Smooth muscle cell (in vitro differentiated cells): Measurements from ENCODE around the gene PTPRR. TPM values are rescaled to one million over a fixed set of nuclear protein-coding genes. Genes with fewer than 3 reads are reported as not detected.

ENCODE experiments used
- DNase-seq: peaks from one replicate; lab custom pipeline; 2025; ENCODE audit not compliant: unreplicated experiment; lab: John Stamatoyannopoulos, UW
- H2AFZ ChIP-seq: fragments of 200-600 bp; sonication (generic); 2 replicates; pipeline ENCODE4 v1.6.0; 2016; ENCODE audit warnings: antibody characterized with exemption, low read depth, mild to moderate bottlenecking
- H3F3A ChIP-seq: fragments of 200-600 bp; sonication (generic); 2 replicates; pipeline ENCODE4 v1.6.0; 2017; ENCODE audit warnings: antibody characterized with exemption, low read depth
- H3K27ac ChIP-seq: fragments of 200-600 bp; sonication (generic); 2 replicates; pipeline ENCODE4 v1.5.1; 2016; ENCODE audit warnings: low read depth, mild to moderate bottlenecking
- H3K27me3 ChIP-seq: fragments of 200-600 bp; sonication (generic); 2 replicates; pipeline ENCODE4 v1.6.1; 2016; ENCODE audit warnings: low read depth, mild to moderate bottlenecking
- H3K36me3 ChIP-seq: fragments of 200-600 bp; sonication (generic); 2 replicates; pipeline ENCODE4 v1.5.1; 2016; ENCODE audit warnings: low read depth
- H3K4me1 ChIP-seq: fragments of 200-600 bp; sonication (generic); 2 replicates; pipeline ENCODE4 v1.5.1; 2016; ENCODE audit warnings: low read depth
- H3K4me2 ChIP-seq: fragments of 200-600 bp; sonication (generic); 2 replicates; pipeline ENCODE4 v1.6.0; 2016; ENCODE audit warnings: mild to moderate bottlenecking
- H3K4me3 ChIP-seq: fragments of 200-600 bp; sonication (generic); 2 replicates; pipeline ENCODE4 v1.5.1; 2016; ENCODE audit warnings: mild to moderate bottlenecking
- H3K79me2 ChIP-seq: fragments of 200-600 bp; sonication (generic); 2 replicates; pipeline ENCODE4 v1.6.0; 2016; ENCODE audit warnings: low read depth, mild to moderate bottlenecking
- H3K9ac ChIP-seq: fragments of 200-600 bp; sonication (generic); 2 replicates; pipeline ENCODE4 v1.6.0; 2016; ENCODE audit warnings: low read depth
- H3K9me3 ChIP-seq: fragments of 200-600 bp; sonication (generic); replicated peaks from 2 replicates; pipeline ENCODE4 v1.5.1; 2016; ENCODE audit warnings: low read depth
- H4K20me1 ChIP-seq: fragments of 200-600 bp; sonication (generic); 2 replicates; pipeline ENCODE4 v1.6.0; 2016; ENCODE audit warnings: low read depth
- WGBS: methylation state at CpG from one replicate; pipeline ENCODE4 v1.1.7; 2016; ENCODE audit warnings: low lambda C conversion rate; 5-methylcytosine and 5-hydroxymethylcytosine counted together
- polyA plus RNA-seq: library from polyadenylated mRNA; unstranded; fragments of >200 nt; fragmentation: Nextera tagmentation; extraction: Ambion mirVana; gene quantifications from 2 replicates; pipeline ENCODE4 v1.2.1, GENCODE V29; 2016
- total RNA-seq: library from RNA; depleted of rRNA; stranded (reverse); fragments of >200 nt; gene quantifications from 2 replicates; pipeline ENCODE4 v1.2.3, GENCODE V29; 2014
- TF ChIP-seq, protein P1 (sequence below): fragments of 200-600 bp; sonication (generic); IDR thresholded peaks from 2 replicates; pipeline ENCODE4 v1.5.1; 2017; ENCODE audit warnings: borderline replicate concordance, mild to moderate bottlenecking, antibody characterized with exemption; ENCODE audit not compliant: insufficient read depth, poor library complexity, severe bottlenecking

Gene PTPRR
- total and polyA plus RNA-seq, 2 experiments from 2014 or later: 2.8 to 17.8 TPM

DNA sequence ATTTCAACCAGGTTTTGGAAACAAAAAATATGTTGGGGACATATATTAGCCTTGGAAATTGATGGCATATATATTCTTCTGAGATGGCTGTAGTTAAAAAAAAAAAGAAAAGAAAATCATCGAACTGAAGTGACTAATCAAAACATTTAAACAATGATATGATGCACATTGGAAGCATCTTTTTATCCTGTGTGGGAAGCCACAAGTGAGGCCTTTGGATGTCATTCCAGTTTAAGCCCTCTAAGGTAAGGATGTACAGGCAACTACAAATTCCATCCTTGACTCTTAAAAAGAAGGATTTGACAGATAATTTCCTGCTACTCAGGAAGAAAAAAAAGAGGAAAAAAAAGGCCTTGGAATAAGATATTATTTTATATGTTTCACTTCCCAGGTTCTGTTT lies 273.7 kb downstream of the PTPRR start:
- TF ChIP-seq, protein P1, sequence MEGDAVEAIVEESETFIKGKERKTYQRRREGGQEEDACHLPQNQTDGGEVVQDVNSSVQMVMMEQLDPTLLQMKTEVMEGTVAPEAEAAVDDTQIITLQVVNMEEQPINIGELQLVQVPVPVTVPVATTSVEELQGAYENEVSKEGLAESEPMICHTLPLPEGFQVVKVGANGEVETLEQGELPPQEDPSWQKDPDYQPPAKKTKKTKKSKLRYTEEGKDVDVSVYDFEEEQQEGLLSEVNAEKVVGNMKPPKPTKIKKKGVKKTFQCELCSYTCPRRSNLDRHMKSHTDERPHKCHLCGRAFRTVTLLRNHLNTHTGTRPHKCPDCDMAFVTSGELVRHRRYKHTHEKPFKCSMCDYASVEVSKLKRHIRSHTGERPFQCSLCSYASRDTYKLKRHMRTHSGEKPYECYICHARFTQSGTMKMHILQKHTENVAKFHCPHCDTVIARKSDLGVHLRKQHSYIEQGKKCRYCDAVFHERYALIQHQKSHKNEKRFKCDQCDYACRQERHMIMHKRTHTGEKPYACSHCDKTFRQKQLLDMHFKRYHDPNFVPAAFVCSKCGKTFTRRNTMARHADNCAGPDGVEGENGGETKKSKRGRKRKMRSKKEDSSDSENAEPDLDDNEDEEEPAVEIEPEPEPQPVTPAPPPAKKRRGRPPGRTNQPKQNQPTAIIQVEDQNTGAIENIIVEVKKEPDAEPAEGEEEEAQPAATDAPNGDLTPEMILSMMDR: no peak
- no peak for DNase-seq
- WGBS: 26% methylated on average over 1 of the region's 1 CpG
- Histone ChIP-seq H3F3A (no peaks in the 10 kb centered on the region), H3K79me2 (no peaks in the 10 kb centered on the region), H3K36me3 (no peaks in the 10 kb centered on the region), H4K20me1 (no peaks in the 10 kb centered on the region), H3K4me2 (peak overlapping the region; percentile 64), H3K9ac (peak overlapping the region; percentile 63), H3K9me3 (no peaks in the 10 kb centered on the region), H3K27me3 (no peaks in the 10 kb centered on the region), H3K27ac (peak overlapping the region; percentile 95), H2AFZ (peak overlapping the region; percentile 68), H3K4me3 (no peak overlapping the region), H3K4me1 (peaks cover 16% of the 10 kb centered on the region)

DNA sequence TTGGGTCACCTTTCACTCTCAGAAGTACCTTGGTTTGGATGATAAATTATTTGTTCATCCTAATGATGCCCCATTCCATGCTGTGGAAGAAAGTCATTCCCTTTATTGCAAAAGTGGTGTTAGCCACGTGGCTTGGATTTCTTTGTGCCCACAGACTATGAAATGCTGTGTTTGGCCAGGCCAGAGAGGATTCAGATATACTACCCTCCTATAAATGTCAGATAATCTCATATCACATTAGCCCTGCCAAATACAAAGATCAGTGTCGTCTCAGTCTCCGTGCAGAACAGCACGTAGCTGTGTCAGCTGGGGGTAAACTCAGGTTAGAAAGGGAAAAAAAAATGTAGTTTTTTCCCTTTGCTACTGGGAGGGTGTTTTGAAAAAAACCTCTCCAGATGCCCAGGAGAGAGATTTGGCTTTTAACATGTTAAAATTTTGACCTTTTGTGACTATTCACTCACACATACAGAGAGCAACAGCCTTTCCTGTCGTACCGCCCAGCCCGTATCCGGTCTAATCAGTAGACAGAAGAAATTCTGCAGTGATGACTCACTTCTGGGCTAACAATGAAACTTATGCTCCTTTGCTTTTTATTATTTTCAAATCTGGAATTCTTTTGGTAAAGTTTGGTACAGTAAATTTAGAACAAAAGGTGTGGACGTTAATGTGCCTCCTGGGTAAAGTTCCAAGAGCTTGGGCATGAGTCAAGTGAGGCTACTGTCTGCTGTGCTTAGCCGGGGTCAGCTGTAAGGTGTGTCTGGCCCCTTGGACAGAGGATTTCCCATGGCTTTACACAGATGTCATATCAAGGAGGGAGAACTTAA lies 274.8 kb downstream of the PTPRR start:
- Histone ChIP-seq H3K27ac (peak overlapping the region; percentile 95), H3K4me2 (peak overlapping the region; percentile 64), H3K9me3 (no peaks in the 10 kb centered on the region), H3K27me3 (no peaks in the 10 kb centered on the region), H3F3A (no peaks in the 10 kb centered on the region), H2AFZ (peak overlapping the region; percentile 68), H3K4me1 (peaks cover 16% of the 10 kb centered on the region), H3K4me3 (no peak overlapping the region), H3K9ac (peak overlapping the region; percentile 63), H3K36me3 (no peaks in the 10 kb centered on the region), H3K79me2 (no peaks in the 10 kb centered on the region), H4K20me1 (no peaks in the 10 kb centered on the region)
- no peak for DNase-seq
- WGBS: 9% methylated on average over 10 of the region's 10 CpGs
- TF ChIP-seq, protein P1: no peak

DNA sequence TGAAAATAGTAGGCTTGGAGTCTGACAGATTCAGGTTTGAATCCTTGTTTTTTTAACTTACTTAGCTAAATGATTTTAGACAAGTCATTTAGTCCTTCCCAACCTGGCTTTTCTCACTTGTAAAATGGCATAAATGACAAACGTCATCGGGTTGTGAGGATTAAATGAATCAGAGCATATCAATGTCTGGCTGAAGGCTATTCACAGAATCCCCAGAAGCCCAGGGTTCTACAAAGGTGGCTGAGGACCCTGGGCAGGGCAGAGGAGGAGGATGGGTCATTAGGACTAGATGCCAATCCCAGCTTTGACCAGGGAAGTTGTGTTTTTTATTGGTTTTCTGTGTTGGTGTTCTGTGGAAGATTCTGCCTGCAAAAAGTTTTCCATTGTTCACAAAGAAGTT lies 275.7 kb downstream of the PTPRR start:
- Histone ChIP-seq H3K4me1 (peaks cover 16% of the 10 kb centered on the region), H2AFZ (peak overlapping the region; percentile 68), H3K4me3 (no peak overlapping the region), H3K27me3 (no peaks in the 10 kb centered on the region), H3K27ac (peak overlapping the region; percentile 95), H3F3A (no peaks in the 10 kb centered on the region), H3K36me3 (no peaks in the 10 kb centered on the region), H3K9ac (peak overlapping the region; percentile 63), H3K9me3 (no peaks in the 10 kb centered on the region), H3K4me2 (peak overlapping the region; percentile 64), H4K20me1 (no peaks in the 10 kb centered on the region), H3K79me2 (no peaks in the 10 kb centered on the region)
- 19% methylated on average over 2 of the region's 2 CpGs for WGBS
- DNase-seq: no peak
- TF ChIP-seq, protein P1: no peak
